ENCODE data around the gene LINGO3. TPM values are rescaled to one million over a fixed set of nuclear protein-coding genes. Genes with fewer than 3 reads are reported as not detected.
A peak's percentile ranks its signal among the peaks of the same experiment; 100 is the strongest.

LINGO3 gene
- total and polyA plus RNA-seq, 10 of the 15 experiments (the other 5 are each of a cell fraction or from before 2014, with no cell fraction given): 0.09 to 2.0 (median 0.40) TPM; not detected in 5

DNA sequence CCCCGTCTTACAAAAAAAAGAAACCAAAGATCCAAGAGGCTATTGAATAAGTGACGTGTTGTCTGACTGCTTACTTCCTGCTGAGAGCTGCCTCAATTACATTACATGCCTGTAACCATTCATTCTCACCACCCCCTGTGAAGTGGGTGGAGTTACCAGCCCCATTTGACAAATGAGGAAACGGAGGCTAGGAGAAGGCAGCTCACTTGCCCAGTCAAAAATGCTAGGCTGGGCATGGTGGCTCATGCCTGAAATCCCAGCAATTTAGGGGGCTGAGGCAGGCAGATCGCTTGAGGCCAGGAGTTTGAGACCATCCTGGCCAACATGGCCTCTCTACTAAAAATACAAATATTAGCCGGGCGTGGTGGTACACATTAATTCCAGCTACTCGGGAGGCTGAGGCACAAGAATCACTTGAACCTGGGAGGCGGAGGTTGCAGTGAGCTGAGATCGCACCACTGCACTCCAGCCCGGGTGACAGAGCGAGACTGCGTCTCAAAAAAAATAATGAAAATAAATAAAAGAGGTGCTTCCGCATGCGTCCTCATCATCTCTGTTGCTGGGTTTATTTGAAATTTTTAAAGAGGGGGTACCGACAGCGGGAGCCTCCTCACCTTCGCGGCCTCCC is 19.9 kb upstream of the LINGO3 start (continued):
- TF ChIP-seq, protein P1, sequence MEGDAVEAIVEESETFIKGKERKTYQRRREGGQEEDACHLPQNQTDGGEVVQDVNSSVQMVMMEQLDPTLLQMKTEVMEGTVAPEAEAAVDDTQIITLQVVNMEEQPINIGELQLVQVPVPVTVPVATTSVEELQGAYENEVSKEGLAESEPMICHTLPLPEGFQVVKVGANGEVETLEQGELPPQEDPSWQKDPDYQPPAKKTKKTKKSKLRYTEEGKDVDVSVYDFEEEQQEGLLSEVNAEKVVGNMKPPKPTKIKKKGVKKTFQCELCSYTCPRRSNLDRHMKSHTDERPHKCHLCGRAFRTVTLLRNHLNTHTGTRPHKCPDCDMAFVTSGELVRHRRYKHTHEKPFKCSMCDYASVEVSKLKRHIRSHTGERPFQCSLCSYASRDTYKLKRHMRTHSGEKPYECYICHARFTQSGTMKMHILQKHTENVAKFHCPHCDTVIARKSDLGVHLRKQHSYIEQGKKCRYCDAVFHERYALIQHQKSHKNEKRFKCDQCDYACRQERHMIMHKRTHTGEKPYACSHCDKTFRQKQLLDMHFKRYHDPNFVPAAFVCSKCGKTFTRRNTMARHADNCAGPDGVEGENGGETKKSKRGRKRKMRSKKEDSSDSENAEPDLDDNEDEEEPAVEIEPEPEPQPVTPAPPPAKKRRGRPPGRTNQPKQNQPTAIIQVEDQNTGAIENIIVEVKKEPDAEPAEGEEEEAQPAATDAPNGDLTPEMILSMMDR (IDR thresholded peaks at IDR 0.05 in 2 of 3, conservative IDR thresholded peaks at IDR 0.05 in 1 of 3; ENCODE audit: control insufficient read depth in 2 of 3, extremely low read depth in 1 of 3, insufficient read depth in 1 of 3, low read depth in 3 of 3, low read length in 3 of 3): no peak
- no peak for TF ChIP-seq RBBP5 (conservative IDR thresholded peaks at IDR 0.05)
- TF ChIP-seq MLLT1 (IDR thresholded peaks at IDR 0.05): peak; percentile 72
- peak; percentile 29; the same call in 1 of the 2 replicates for TF ChIP-seq CBFB (IDR thresholded peaks at IDR 0.05; ENCODE audit: low read depth)
- TF ChIP-seq, protein P2, sequence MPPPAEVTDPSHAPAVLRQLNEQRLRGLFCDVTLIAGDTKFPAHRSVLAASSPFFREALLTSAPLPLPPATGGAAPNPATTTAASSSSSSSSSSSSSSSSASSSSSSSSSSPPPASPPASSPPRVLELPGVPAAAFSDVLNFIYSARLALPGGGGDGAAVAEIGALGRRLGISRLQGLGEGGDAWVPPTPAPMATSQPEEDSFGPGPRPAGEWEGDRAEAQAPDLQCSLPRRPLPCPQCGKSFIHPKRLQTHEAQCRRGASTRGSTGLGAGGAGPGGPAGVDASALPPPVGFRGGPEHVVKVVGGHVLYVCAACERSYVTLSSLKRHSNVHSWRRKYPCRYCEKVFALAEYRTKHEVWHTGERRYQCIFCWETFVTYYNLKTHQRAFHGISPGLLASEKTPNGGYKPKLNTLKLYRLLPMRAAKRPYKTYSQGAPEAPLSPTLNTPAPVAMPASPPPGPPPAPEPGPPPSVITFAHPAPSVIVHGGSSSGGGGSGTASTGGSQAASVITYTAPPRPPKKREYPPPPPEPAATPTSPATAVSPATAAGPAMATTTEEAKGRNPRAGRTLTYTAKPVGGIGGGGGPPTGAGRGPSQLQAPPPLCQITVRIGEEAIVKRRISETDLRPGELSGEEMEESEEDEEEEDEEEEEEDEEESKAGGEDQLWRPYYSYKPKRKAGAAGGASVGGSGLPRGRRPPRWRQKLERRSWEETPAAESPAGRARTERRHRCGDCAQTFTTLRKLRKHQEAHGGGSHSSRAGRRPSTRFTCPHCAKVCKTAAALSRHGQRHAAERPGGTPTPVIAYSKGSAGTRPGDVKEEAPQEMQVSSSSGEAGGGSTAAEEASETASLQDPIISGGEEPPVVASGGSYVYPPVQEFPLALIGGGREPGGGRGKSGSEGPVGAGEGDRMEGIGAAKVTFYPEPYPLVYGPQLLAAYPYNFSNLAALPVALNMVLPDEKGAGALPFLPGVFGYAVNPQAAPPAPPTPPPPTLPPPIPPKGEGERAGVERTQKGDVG (CRISPR knock-in tag; IDR thresholded peaks at IDR 0.05): no peak
- TF ChIP-seq MTA2 (IDR thresholded peaks at IDR 0.05; ENCODE audit: low read depth): no peak
- TF ChIP-seq CHD2 (IDR thresholded peaks at IDR 0.05; ENCODE audit: borderline replicate concordance, low read depth, low read length): 0 out of 2 replicates have a peak, but pooled peaks have one; percentile 23
- TF ChIP-seq KAT2A (conservative IDR thresholded peaks at IDR 0.05; ENCODE audit: control insufficient read depth, low read depth, low read length): no peak
- TF ChIP-seq CHD1 (IDR thresholded peaks at IDR 0.05; ENCODE audit: low read depth, low read length): no peak
- TF ChIP-seq PKNOX1 (IDR thresholded peaks at IDR 0.05): peak; percentile 85
- TF ChIP-seq NFYB (IDR thresholded peaks at IDR 0.05; ENCODE audit: insufficient read depth, low read depth, low read length): peak; percentile 77
- TF ChIP-seq USF1 (IDR thresholded peaks at IDR 0.05; ENCODE audit: borderline replicate concordance, extremely low read length, insufficient read depth, low read depth, low read length): no peak
- no peak for TF ChIP-seq NKRF (conservative IDR thresholded peaks at IDR 0.05)
- TF ChIP-seq SMC3 (IDR thresholded peaks at IDR 0.05; ENCODE audit: borderline replicate concordance, low read length): no peak
- TF ChIP-seq TAF1 (IDR thresholded peaks at IDR 0.05; ENCODE audit: borderline replicate concordance, low read depth, low read length): no peak
- 0 out of 2 replicates have a peak, but pooled peaks have one; percentile 2 for TF ChIP-seq SMAD5 (IDR thresholded peaks at IDR 0.05; ENCODE audit: low read depth)
- peak; percentile 53; the same call in 1 of the 2 replicates for TF ChIP-seq CREB1 (IDR thresholded peaks at IDR 0.05; ENCODE audit: low read depth)

Measured in GM12878 (cell line).